Activated CD8-positive, alpha-beta memory T cell treated with anti-CD3 and anti-CD28 coated beads for 1 hour (primary cell): ENCODE data around the gene KCNIP1.

Source experiments
- DNase-seq, 2 donors: peaks; one replicate each; pipeline ENCODE4 v3.0.0-alpha.2; 2020; ENCODE audit warnings: low read depth in 1 of 2; ENCODE audit errors: extremely low read depth in 1 of 2

KCNIP1 gene

DNA sequence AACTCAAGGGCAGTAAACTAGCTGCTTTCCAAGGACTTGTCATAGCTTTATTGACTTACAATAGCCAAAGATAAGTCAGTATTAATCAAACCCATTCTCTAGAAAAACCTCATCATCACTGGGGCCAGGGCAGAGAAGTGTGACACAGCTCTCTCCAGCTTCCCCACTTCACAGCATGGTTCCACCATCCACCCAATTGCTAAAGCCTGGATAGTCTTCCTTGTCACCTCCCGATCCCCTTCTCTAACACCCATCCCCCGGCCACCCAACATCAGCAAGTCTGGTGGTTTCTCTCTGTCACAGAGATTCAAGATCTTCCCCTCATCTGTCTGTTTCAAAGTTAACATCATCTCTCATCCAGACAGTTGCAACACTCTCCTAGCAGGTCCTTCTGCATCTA is 191.1 kb downstream of the KCNIP1 start:
- DNase-seq = no peak

DNA sequence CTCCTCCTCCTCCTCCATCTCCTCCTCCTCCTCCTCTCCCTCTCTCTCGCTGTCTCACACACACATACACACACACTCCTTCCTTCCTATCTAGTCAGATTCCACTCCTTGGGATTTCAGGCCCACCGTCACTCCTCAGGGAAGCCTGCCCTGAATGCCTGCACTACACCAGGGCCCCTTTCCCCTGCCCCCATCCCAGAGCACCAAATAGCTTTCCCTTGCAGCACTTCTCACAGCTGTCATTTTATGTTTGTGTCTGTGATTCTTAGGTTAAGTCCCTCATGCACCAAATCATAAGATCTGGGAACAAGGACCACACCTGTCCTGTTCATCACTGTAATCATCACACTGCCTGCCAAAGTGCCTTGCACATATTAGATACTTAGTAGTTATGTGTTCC is 193.2 kb downstream of the KCNIP1 start:
- no peak for DNase-seq

GRCh38 chr5:170700503-170700902 is 196.7 kb downstream of the KCNIP1 start:
- DNase-seq = no peak

DNA sequence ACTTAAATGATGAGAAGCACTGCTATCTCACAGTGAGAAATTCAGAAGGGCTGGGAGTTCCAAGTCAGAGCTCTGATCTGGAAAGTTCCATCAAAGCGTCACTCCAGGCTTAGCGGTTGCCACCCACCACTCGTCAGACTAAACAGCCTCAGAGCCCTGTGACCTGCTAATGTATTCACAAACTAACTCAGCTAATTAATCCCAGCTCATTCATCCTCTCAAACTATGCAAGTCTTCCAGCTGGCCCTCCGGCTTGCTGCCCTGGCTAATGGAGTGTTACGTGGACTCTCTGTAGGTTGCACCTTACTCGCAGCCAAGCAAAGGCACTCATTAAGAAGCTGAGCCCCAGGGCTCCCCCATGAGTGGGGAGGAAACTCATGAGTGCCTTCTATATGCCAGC is 197.5 kb downstream of the KCNIP1 start:
- DNase-seq = no peak

- no peak for DNase-seq
Observed at GRCh38 chr5:170704417-170705192, 200.8 kb downstream of the KCNIP1 start.

- DNase-seq = no peak
Observed at GRCh38 chr5:170709640-170710039, 205.8 kb downstream of the KCNIP1 start.

DNA sequence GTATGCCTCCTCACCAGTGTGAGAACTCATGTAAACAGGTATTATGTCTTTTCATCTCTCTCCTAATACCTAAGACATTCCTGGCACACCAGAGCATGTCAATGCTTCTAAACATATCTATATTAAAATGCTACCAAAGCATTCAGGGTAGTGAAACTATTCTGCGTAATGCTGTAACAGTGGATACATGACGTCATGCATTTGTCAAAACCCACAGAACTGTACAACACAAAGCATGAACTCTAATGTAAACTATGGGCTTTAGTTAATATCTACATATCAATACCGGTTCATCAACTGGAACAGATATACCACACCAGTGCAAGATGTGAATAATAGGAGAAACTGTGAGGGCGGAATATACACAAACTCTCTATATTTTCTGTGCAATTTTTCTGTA is 207.5 kb downstream of the KCNIP1 start:
- DNase-seq = no peak

DNA sequence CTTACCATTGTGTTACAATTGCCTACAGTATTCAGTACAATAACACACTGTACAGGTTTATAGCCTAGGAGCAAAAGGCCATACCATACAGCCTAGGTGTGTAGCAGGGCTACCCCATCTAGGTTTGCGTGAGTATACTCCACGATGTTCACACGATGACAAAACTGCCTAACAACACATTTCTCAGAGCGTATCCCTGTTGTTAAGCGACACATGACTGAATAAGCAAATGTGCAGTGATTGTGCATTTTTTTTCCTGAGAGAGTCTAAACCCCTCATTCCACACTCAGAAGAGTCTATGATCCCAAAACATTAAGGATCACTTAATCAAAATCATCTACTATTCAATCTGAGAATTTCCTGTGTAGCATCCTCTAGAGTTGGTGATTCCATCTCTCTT is 211.3 kb downstream of the KCNIP1 start:
- no peak for DNase-seq

- no peak for DNase-seq
Observed at GRCh38 chr5:170716396-170716795, 212.6 kb downstream of the KCNIP1 start.

DNA sequence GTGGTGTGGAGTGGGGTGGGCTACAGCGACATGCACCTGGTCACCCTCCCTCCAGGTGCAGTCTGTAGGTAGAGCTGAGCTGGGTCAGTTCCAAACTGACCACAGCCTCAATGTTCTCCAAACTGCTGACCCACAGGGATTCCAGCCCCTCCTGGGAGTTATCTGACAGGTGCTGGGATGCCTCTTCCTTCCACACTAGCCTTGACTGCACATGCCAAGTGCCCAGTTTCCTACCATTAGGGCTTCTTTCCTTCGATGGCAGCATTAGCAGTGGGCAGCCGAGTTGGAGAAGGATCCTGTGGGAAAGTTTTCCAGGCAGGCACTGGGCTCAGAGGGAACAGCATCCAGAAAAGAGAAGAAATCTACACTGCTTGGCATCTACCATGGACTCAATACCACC is 215.7 kb downstream of the KCNIP1 start:
- no peak for DNase-seq

- DNase-seq = no peak
Observed at GRCh38 chr5:170720179-170720578, 216.4 kb downstream of the KCNIP1 start.

DNA sequence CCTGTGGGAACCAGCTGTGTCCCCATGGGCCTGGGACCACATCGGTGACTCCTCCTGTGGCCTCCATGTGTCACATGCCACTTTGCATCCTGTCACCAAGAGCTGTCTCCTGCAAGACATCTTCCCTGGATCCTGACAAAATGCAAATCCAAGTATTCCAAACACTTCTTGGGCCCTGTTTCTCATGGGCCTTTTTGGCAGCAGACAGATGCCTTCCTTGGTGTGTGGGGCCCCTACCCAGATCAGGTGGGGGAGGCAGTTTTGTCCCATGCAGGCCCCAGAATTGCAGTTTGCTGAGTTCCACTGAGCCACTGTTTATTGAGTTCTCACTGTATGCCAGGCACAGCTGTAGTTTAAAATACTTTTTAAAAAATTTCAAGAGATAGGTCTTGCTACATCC is 217.2 kb downstream of the KCNIP1 start:
- no peak for DNase-seq

- no peak for DNase-seq
Observed at GRCh38 chr5:170721681-170722080, 217.9 kb downstream of the KCNIP1 start.

GRCh38 chr5:170722316-170722715 is 218.5 kb downstream of the KCNIP1 start:
- no peak for DNase-seq

GRCh38 chr5:170731052-170731451 is 227.2 kb downstream of the KCNIP1 start:
- no peak for DNase-seq

GRCh38 chr5:170732685-170733084 is 228.9 kb downstream of the KCNIP1 start:
- no peak for DNase-seq

DNA sequence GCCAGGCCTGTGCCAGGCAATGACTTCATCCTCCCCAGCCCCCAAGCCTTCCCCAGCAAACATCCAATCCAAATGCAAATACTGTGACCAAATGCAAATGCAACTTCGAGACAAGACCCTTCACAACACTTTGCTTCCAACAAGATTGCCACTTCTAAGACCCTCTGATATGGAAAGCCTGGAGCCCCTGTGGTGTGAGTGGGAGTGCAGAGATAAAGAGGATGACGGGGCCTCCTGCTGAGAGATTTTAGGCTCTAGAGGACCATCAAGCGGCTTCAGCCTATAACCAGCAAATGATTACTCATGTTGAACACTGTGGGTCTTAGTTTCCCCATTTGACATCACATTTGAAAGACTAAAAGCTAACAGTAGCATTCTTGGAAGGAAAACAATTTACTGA is 233.1 kb downstream of the KCNIP1 start:
- no peak for DNase-seq

DNA sequence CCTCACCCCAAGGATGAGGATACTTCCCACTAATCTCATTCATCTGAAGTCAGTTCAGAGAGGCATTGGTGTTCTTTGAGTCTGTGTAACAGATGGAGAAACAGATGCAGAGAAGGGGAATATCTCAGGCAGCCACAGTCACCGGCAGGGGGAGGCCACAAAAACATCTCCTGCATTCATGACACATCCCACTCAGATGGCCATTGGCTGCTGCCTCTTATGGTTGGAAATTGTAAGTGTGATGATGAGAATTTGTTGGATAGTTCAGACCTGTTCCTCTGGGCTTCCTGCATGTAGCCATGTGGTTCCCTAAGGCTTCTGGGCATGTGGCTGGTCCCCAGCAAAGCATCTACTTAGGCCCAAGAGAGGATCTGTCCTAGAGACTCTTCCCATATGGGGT is 233.8 kb downstream of the KCNIP1 start:
- DNase-seq = no peak

GRCh38 chr5:170738840-170739239 is 235.0 kb downstream of the KCNIP1 start:
- no peak for DNase-seq

- no peak for DNase-seq
Observed at GRCh38 chr5:170739446-170739845, 235.6 kb downstream of the KCNIP1 start.

DNA sequence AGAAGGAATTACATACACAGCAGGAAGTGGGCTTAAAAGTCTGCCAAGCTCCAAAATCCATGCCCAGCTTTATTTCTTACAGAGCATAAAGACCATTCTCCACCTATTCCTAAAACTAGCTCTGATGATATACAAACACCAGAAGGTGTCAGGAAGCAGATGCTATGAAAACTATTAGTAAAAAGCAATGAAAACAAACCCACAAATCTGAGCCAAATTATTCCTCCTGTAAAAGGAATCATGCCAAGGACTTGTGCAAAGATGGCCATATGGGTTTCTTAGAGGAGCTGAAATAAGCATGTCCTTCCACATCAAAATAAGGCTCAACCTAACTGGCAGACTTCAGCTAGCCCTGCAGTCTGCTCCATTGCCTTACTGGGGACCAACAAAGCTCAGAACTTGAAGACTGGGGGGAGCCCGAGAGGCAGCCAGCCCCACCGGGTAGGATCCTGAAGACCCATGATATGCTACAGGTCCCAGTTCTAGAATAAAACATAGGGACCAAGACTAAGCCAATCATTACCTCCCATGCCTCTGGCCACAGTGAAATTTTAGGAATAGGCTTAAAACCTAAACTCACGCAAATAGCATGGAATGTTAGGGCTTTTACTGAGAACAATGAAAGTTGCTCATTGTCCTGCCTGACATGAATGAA is 236.9 kb downstream of the KCNIP1 start:
- no peak for DNase-seq

DNA sequence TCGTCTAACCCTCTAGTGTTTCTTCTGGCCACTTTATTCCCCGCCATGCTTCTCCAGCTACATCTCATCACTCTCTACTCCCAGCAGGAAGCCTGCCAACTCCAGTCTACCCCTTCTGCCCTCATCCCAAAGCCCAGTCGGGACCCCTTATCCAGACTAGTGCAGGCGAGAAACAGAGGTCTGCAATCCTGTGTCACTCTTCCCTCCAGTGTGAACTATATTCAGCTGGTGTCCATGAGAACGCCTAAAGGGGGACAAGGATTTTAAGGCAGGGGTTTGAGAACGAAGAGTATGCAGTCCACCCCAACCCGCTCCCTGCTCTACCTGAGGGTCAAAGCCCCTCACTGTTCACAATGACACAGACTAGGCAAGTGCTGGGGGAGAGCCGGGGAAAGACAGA is 238.0 kb downstream of the KCNIP1 start:
- DNase-seq = no peak

GRCh38 chr5:170743876-170744212 is 240.0 kb downstream of the KCNIP1 start:
- no peak for DNase-seq
